Hepatocyte (in vitro differentiated cells): Measurements from ENCODE around the gene C3orf70. TPM values are rescaled to one million over a fixed set of nuclear protein-coding genes. Genes with fewer than 3 reads are reported as not detected.

Source experiments
- DNase-seq: peaks from one replicate; pipeline ENCODE4 v3.0.0-alpha.2; 2016; ENCODE audit warnings: low spot score
- H2AFZ ChIP-seq: fragments of 200-600 bp; sonication (generic); 2 replicates; pipeline ENCODE4 v1.6.0; 2016; ENCODE audit warnings: antibody characterized with exemption, mild to moderate bottlenecking
- H3K27ac ChIP-seq: fragments of 200-600 bp; sonication (generic); 2 replicates; pipeline ENCODE4 v1.5.1; 2016; ENCODE audit warnings: mild to moderate bottlenecking
- H3K27me3 ChIP-seq: fragments of 200-600 bp; sonication (generic); 2 replicates; pipeline ENCODE4 v1.6.1; 2016
- H3K36me3 ChIP-seq: fragments of 200-600 bp; sonication (generic); replicated peaks from 2 replicates; pipeline ENCODE4 v1.5.1; 2016; ENCODE audit warnings: low read depth; ENCODE audit not compliant: insufficient read depth
- H3K4me1 ChIP-seq: fragments of 200-600 bp; sonication (generic); 2 replicates; pipeline ENCODE4 v1.5.1; 2016; ENCODE audit warnings: mild to moderate bottlenecking, moderate library complexity; ENCODE audit not compliant: insufficient read depth
- H3K4me2 ChIP-seq: fragments of 200-600 bp; sonication (generic); 2 replicates; pipeline ENCODE4 v1.6.0; 2016
- H3K4me3 ChIP-seq: fragments of 200-600 bp; sonication (generic); 2 replicates; pipeline ENCODE4 v1.5.1; 2016; ENCODE audit warnings: mild to moderate bottlenecking
- H3K79me2 ChIP-seq: fragments of 200-600 bp; sonication (generic); 2 replicates; pipeline ENCODE4 v1.6.0; 2017; ENCODE audit warnings: mild to moderate bottlenecking
- H3K9me2 ChIP-seq: fragments of 200-600 bp; sonication (generic); replicated peaks from 2 replicates; pipeline ENCODE4 v1.6.0; 2017; ENCODE audit warnings: mild to moderate bottlenecking; ENCODE audit not compliant: insufficient read depth
- H3K9me3 ChIP-seq: fragments of 200-600 bp; sonication (generic); 2 replicates; pipeline ENCODE4 v1.5.1; 2016; ENCODE audit warnings: low read depth, mild to moderate bottlenecking
- H4K20me1 ChIP-seq: fragments of 200-600 bp; sonication (generic); 2 replicates; pipeline ENCODE4 v1.6.0; 2016; ENCODE audit warnings: mild to moderate bottlenecking; ENCODE audit not compliant: insufficient read depth, poor library complexity, severe bottlenecking
- CTCF ChIP-seq: fragments of 200-600 bp; sonication (generic); IDR thresholded peaks from 2 replicates; pipeline ENCODE4 v1.5.1; 2016; ENCODE audit warnings: antibody characterized with exemption, mild to moderate bottlenecking; ENCODE audit not compliant: poor library complexity
- EZH2 ChIP-seq: fragments of 200-600 bp; sonication (generic); IDR thresholded peaks from 2 replicates; pipeline ENCODE4 v1.6.1; 2016; ENCODE audit warnings: antibody characterized with exemption, mild to moderate bottlenecking, borderline replicate concordance
- EZH2phosphoT487 ChIP-seq: fragments of 200-600 bp; sonication (generic); IDR thresholded peaks from one replicate; pipeline ENCODE4 v1.6.1; 2018; ENCODE audit warnings: antibody characterized with exemption, mild to moderate bottlenecking, low read depth, moderate library complexity; ENCODE audit not compliant: unreplicated experiment, severe bottlenecking
- WGBS: methylation state at CpG from one replicate; pipeline ENCODE4 v1.1.6; 2016; ENCODE audit warnings: low lambda C conversion rate; ENCODE audit errors: missing lambda C conversion rate; 5-methylcytosine and 5-hydroxymethylcytosine counted together
- polyA plus RNA-seq: library from polyadenylated mRNA; unstranded; fragments of >200 nt; fragmentation: Nextera tagmentation; extraction: Ambion mirVana; gene quantifications from 2 replicates; pipeline ENCODE4 v1.2.1, GENCODE V29; 2016
- total RNA-seq: library from RNA; depleted of rRNA; stranded (reverse); fragments of >200 nt; gene quantifications from 2 replicates; pipeline ENCODE4 v1.2.3, GENCODE V29; 2014

The C3orf70 gene
- total and polyA plus RNA-seq, 2 experiments from 2014 or later = 1.1 to 6.0 TPM

DNA sequence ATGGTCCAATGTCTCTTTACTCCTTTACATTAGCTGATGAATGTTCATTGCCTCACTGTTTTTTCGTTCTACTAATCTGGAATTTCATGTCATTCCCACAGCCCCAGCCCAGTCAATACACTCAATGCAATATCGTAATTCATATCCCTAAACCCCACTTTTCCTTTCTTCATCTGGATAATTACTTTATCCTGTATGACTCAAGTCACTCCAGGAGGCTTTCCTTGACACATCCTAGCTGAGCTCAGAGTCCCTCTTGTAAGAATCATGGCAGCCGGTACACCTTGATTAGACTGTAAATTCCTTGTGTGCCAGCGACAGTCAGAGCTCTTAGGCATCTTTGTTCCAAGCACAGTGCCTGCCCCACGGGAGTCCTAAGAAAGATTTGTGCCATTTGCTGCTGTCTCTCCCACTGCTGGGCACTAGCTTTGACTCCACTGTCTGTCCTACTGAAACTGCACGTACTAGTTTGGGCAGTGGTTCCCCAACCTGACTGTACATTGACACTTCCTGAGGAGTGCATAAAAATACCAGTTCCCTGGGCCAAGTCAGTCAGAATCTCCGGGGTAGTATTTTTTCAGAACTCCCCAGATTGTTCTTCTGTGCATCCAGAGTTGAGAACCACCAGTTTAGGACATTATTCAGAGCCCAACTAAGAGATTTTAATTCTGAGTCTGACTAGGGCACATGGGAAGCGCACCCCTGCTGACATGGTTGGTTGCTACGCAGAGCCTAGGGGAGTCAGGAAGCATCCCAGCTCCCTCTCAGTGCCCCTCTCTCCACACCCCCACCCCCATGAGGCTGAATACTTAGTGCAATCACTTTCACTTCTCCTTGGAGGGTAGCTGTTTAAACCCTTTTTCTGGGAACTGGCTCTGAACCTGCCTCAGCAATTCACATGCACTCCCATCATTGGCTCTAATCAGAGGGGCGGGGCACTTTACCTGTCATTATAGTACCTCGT lies 19.5 kb upstream of the C3orf70 start:
- Histone ChIP-seq H3K9me3 (no peaks in the 10 kb centered on the region), H2AFZ (no peak overlapping the region), H3K4me2 (no peak overlapping the region), H3K4me3 (no peak overlapping the region), H3K27ac (no peak overlapping the region), H3K9me2 (no peaks in the 10 kb centered on the region), H3K79me2 (no peaks in the 10 kb centered on the region), H3K36me3 (no peaks in the 10 kb centered on the region), H3K4me1 (peaks cover 16% of the 10 kb centered on the region), H4K20me1 (no peaks in the 10 kb centered on the region), H3K27me3 (no peaks in the 10 kb centered on the region)
- no peak for TF ChIP-seq CTCF
- TF ChIP-seq EZH2phosphoT487 = no peak
- no peak for TF ChIP-seq EZH2
- WGBS = 87% methylated on average over 11 of the region's 11 CpGs
- DNase-seq = no peak

- H4K20me1 ChIP-seq = no peaks in the 10 kb centered on the region
- no peak overlapping the region for H2AFZ ChIP-seq
- H3K27ac ChIP-seq = no peak overlapping the region
- H3K4me2 ChIP-seq = no peak overlapping the region
- H3K9me2 ChIP-seq = no peaks in the 10 kb centered on the region
- no peaks in the 10 kb centered on the region for H3K9me3 ChIP-seq
- no peak for DNase-seq
- no peak for TF ChIP-seq EZH2phosphoT487
- TF ChIP-seq EZH2 = no peak
- TF ChIP-seq CTCF = no peak
- H3K36me3 ChIP-seq = no peaks in the 10 kb centered on the region
- H3K4me1 ChIP-seq = no peaks in the 10 kb centered on the region
- H3K79me2 ChIP-seq = no peaks in the 10 kb centered on the region
- 46% methylated on average over 6 of the region's 6 CpGs for WGBS
- H3K27me3 ChIP-seq = no peaks in the 10 kb centered on the region
- no peak overlapping the region for H3K4me3 ChIP-seq
Observed at GRCh38 chr3:185164428-185165217, 11.8 kb upstream of the C3orf70 start.

DNA sequence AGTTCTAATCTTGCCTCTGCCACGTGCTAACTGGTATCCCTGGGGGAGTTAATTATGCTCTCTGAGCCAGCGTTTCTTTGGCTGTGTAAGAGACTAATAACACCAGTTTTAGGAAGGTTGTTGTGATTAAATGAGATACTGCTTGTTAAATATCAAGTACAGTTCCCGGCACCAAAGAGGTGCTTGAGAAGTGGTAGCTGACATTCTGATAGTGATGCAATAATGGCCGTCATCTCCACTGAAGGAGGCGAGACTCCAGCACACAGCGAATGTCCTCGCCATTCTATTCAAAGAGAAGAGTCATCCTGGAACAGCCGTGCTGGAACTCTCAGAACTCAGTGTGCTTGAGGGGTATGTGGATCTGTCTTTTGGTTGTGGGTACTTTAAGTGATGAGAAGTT lies 9.8 kb upstream of the C3orf70 start:
- WGBS = 84% methylated on average over 8 of the region's 8 CpGs
- peaks cover 4% of the 10 kb centered on the region for H3K27me3 ChIP-seq
- H3K9me3 ChIP-seq = no peaks in the 10 kb centered on the region
- H3K4me3 ChIP-seq = no peak overlapping the region
- no peaks in the 10 kb centered on the region for H3K4me1 ChIP-seq
- TF ChIP-seq EZH2phosphoT487 = no peak
- TF ChIP-seq EZH2 = no peak
- no peak for TF ChIP-seq CTCF
- no peak overlapping the region for H2AFZ ChIP-seq
- H3K4me2 ChIP-seq = no peak overlapping the region
- H3K36me3 ChIP-seq = no peaks in the 10 kb centered on the region
- H3K27ac ChIP-seq = no peak overlapping the region
- H3K79me2 ChIP-seq = no peaks in the 10 kb centered on the region
- DNase-seq = no peak
- H3K9me2 ChIP-seq = no peaks in the 10 kb centered on the region
- H4K20me1 ChIP-seq = no peaks in the 10 kb centered on the region
